ENCODE results near the gene TSHZ2.
"Not testable (repeated sequence)": the region's sequence is repeated elsewhere in the genome, so short reads cannot be mapped to it uniquely, and the experiment has no call there.

The TSHZ2 gene

DNA sequence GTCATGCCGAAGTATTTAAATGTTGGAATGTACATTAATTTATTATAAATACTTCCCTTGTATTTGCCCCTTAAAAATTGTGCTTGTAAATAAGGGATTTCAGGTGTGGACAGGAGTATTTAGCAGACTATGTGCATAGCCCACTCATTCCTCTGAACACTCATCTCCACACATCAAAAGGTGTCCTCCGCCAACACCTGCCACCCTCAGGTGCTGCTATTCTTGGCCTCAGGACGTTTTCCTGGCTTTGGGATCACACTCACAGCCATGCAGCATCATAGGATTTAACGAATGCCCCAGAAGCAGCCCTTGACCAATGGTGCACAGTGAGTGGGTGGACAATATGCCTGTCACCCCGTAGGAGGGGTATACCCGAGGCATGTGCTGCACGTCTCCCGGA is 390.6 kb downstream of the TSHZ2 start:
- no peak for TF ChIP-seq CTCF (IDR thresholded peaks at IDR 0.05; ENCODE audit: insufficient read depth, missing control alignments)
- DNase-seq (ENCODE audit: insufficient read length, low spot score) (no peak), FAIRE-seq (no peak)

GRCh38 chr20:53364646-53365045 is 392.5 kb downstream of the TSHZ2 start:
- TF ChIP-seq CTCF (IDR thresholded peaks at IDR 0.05; ENCODE audit: insufficient read depth, missing control alignments), result no peak
- DNase-seq (ENCODE audit: insufficient read length, low spot score) (no peak), FAIRE-seq (no peak)

DNA sequence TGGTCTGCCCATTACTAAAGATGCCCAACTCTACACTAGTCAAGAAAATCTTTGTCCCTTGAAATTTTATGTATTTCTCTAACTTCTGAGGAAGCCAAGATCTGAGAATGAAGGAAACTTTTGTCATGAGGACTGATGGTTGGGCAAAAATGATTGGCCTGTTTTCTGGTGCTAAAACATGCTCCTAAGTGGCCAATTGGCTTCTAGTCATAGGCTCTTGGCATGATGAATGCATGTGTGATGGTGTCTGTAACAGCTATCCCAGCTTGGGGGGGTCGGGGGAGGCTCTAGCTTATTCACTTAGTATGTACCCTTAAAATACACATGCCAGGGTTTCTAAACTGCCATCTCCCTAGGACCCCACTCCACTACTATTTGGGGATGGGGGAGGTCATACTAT is 392.9 kb downstream of the TSHZ2 start:
- TF ChIP-seq CTCF (IDR thresholded peaks at IDR 0.05; ENCODE audit: insufficient read depth, missing control alignments), result no peak
- no peak for FAIRE-seq

DNA sequence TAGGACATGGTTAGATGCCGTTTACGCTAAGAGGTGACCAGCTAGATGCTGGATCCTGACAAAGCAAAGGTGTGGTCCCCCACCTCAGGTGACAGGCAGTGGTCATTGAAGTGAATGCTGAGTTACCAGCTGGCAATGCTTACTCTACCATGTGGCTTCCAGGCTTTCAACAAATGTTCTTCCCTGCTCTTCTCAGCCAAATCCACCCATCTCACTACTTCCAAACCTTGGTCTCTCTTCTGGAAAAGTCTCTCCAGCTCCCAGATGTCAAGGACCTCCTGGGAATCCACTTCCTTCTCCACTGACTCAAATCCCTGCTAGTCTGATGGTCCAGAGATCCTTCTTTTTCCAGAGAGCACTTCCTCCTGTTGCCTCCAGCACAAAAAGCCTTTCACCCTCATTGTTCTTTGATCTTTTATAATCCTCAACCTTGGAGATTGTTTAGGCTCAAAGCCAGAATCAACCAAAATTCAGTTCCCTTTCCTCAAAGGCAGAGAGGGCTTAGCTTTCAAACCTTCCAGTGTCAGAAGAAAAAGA is 393.4 kb downstream of the TSHZ2 start:
- DNase-seq (ENCODE audit: insufficient read length, low spot score) (no peak), FAIRE-seq (no peak)
- TF ChIP-seq CTCF (IDR thresholded peaks at IDR 0.05; ENCODE audit: insufficient read depth, missing control alignments), result no peak

More for the DNA sequence above, 392.9 kb downstream of the TSHZ2 start:
- DNase-seq (ENCODE audit: insufficient read length, low spot score), result no peak

GRCh38 chr20:53366928-53367327 is 394.8 kb downstream of the TSHZ2 start:
- not testable (repeated sequence) for FAIRE-seq; DNase-seq (ENCODE audit: insufficient read length, low spot score)

DNA sequence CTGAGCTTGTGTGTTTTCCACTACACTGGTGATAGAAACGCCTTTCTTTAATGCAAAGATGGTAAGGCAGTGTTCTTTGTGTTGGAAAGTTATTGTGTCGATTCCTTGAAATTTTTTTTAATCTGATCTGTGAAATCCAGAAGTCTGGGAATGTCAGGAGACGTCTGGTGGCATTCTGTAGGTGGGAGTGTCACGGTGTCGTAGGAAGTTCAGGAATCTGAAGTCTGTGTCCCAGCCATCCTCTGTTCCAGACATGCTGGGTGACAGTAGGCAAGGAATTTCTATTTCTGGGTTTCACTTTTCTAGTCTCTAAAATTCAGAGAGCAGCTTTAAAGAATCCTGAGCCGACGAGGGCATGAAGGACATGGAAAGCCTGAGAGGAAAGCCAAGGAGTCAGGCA is 397.7 kb downstream of the TSHZ2 start:
- no peak for TF ChIP-seq CTCF (IDR thresholded peaks at IDR 0.05; ENCODE audit: insufficient read depth, missing control alignments)
- no peak for FAIRE-seq
- DNase-seq (ENCODE audit: insufficient read length, low spot score), result no peak

- no peak for DNase-seq (ENCODE audit: insufficient read length, low spot score)
- FAIRE-seq, result no peak
- TF ChIP-seq CTCF (IDR thresholded peaks at IDR 0.05; ENCODE audit: insufficient read depth, missing control alignments), result no peak
These were observed 398.3 kb downstream of the TSHZ2 start for GRCh38 chr20:53370345-53370961.
